GM12872 (cell line): ENCODE data around the gene ADAMTSL1.

Source experiments
- TF ChIP-seq, protein P1 (sequence below): IDR thresholded peaks from 3 replicates; pipeline ENCODE4 v1.5.1; 2011; ENCODE audit warnings: low read depth, mild to moderate bottlenecking, low read length, moderate library complexity; ENCODE audit not compliant: insufficient read depth

ADAMTSL1 gene

DNA sequence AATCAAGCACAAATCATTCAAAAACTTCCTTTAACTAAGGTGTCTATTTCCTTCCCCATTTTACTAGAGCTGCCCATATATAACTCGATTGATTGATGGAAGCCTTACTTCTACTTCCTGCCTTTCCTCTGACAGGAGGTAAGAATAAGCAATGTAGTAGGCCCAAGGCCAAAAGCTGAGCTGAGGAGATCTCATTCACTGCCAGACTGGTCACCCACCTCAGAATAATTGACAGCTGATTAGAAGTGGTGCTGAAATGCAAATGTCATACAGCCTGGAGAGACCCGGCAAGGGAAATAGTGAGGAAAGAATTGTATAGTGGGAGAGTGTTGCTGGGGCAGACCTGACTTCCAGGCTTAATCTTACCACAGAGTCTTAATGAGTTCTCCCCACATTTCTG lies 319.2 kb downstream of the ADAMTSL1 start:
- TF ChIP-seq, protein P1, sequence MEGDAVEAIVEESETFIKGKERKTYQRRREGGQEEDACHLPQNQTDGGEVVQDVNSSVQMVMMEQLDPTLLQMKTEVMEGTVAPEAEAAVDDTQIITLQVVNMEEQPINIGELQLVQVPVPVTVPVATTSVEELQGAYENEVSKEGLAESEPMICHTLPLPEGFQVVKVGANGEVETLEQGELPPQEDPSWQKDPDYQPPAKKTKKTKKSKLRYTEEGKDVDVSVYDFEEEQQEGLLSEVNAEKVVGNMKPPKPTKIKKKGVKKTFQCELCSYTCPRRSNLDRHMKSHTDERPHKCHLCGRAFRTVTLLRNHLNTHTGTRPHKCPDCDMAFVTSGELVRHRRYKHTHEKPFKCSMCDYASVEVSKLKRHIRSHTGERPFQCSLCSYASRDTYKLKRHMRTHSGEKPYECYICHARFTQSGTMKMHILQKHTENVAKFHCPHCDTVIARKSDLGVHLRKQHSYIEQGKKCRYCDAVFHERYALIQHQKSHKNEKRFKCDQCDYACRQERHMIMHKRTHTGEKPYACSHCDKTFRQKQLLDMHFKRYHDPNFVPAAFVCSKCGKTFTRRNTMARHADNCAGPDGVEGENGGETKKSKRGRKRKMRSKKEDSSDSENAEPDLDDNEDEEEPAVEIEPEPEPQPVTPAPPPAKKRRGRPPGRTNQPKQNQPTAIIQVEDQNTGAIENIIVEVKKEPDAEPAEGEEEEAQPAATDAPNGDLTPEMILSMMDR = no peak

DNA sequence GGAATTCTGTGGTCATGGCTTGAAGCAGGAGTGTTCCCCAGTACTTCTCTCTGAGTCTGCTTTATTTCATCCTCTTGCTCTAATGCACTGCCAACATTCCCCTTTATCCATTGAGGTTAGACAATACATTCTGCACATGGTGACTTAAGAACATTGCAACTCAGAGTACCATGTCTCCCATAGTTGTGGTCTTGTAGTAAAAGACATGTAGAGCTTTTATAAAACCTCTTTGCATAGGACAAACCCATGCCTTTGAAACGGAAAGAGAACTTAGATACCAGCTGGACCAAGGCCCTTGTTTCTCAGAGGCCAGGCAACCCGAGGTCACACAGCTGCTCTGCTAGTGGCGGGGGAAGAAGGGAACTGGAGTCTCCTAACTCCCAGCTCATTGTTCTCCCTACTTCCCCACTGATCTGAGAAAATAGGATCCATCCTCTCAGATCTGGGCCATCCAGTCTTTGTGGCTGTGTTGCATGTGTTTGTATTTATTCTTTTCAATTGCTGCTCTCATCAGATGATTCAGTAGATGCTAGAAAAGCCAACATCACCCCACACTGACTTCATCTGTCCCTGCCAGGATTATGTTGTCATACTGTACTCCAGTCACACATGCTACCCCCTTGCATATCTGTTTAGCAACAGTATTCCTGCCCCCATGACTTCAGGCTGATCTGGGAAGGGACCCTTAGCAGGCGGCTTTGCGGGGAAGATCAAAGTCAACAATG lies 322.2 kb downstream of the ADAMTSL1 start:
- TF ChIP-seq, protein P1 = no peak

DNA sequence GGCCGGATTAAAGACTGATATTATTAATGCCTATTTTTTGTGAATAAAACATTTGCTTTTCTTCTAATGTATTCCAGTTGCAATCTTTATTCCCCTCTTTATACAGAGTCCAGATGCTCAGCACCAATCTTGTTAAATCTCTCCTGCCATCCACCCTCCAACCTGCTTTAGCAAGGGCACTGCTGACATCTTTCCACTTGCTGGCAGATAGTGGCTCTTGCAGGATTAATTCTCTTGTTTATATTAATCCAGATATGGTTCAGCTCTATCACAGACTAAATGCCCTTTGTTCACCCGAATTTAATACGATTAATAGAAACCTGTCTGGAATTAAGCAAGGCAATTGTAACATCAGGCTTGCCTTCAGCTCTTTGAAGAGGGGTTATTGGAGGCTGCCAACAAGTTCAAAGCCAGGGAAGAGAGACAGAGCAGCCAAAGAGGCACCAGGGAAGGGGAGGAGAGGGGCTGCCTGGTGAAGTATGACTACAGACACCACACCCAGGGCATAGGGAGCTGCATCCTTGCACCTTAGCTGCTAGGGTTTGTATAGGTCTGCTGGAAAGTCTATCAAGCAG lies 322.8 kb downstream of the ADAMTSL1 start:
- TF ChIP-seq, protein P1 = no peak

DNA sequence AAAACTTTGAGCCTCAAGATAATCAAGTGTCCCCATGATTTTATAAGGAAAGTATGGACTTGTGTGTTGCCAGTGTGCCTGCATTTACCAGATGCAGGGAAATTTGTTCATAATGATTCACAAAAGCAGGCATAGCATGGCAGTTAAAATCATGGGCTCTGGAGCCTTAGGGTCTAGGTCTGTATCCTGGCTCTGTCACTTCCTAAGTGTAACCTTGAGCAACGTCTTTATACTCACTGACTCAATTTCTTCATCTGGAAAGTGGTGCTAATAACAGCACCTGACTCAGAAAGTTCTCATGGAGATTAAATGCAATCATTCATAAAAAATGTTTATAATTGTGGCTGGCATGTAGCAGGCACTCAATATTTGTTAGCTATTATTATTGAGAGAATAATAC lies 324.2 kb downstream of the ADAMTSL1 start:
- TF ChIP-seq, protein P1 = no peak

DNA sequence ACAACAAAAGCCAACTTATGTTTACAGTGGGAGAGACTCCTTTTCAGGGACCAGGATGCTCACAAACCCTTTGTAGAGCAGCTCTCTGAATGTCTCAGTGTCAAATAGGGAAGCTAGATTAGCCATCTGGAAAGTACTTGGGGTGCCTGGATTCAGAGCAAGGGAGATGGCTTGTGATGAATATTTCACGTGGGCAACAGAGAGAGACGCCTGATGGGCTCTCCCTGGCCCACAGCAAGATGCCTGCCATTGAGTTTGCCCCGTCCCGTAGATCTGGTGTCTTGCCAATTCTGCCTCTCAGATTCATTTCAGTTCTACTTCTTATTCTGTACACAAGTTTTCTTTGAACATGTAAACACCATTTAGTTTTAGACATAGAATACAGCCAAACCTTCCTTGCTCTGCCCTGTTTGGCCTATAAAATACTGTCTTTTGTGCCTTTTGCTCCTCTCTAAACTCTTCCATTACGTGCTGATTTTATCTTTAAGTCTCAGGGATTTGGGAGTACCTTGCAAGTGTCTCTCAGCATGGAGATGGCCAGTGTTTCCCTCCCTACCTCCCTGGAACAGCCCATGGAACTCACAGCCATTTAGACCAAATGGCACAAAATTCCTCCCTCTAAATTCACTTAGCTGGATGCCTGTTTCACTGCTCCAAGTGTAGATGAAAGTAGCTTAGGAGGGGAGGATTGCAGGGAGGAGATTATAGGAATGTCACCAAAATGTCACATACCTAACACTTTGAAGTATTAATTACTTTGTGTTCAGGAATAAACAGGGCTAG lies 324.7 kb downstream of the ADAMTSL1 start:
- TF ChIP-seq, protein P1 = no peak

DNA sequence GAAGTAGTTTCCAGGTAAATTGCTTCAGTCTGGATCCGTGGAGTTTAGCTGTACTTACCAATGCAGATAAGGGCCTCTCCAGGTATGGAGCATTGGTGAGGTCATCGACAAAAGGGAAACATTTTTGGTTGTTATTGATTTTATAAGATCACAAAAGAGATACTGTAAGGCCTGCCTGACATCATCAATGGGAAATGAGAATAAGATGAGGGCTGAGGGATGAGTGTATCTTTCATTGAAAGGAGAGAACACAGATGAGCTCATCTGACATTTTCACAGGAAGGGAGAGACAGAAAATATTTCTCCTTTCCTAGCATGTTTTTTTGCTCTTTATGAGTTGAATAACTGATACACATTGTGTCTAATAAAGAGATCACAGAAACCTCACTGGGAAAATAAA lies 325.5 kb downstream of the ADAMTSL1 start:
- TF ChIP-seq, protein P1 = no peak

DNA sequence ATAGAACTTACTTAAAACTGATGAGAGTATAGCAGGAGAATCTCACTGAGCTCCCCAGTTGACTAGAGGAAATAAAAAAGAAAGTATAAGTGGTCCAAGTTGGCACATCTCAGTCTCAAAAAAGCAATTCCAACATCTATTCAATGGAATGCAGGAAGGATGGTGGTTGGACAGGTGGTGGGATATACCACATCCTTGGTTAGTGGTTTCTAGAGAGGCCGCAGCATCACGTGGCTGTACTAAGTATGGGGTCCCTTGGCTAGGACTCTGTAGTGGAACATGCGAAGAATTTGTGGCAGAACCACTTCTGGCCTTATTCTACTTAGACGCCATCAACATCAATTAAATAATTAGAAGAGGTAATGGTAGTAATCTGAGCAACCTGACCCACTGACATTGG lies 326.6 kb downstream of the ADAMTSL1 start:
- TF ChIP-seq, protein P1 = no peak
